Measurements from ENCODE around the gene AOPEP. TPM values are rescaled to one million over a fixed set of nuclear protein-coding genes. Genes with fewer than 3 reads are reported as not detected.

AOPEP gene
- total RNA-seq, 1 experiment from 2014 or later, result 36.4 TPM

- DNase-seq (ENCODE audit: low read depth, low spot score), result no peak
- no peaks in the 10 kb centered on the region for H3K9me3 ChIP-seq (ENCODE audit: control insufficient read depth, insufficient read depth, low read depth, low read length)
- H3K4me3 ChIP-seq (ENCODE audit: low read depth in 2 of 2, low read length in 2 of 2), result no peak overlapping the region
- peaks cover 7% of the 10 kb centered on the region; the same call in 1 of the 2 replicates for H3K36me3 ChIP-seq (ENCODE audit: control insufficient read depth, insufficient read depth, low read length)
- POLR2A ChIA-PET, result no interaction called here
- no peaks in the 10 kb centered on the region for H3K27me3 ChIP-seq (ENCODE audit: control insufficient read depth, insufficient read depth, low read length)
- BruUV-seq (replicated peaks), result no TSS peak
- H3K27ac ChIP-seq (ENCODE audit: low read length), result peak overlapping the region; percentile 86
- TF ChIP-seq TCF7L2 (IDR thresholded peaks at IDR 0.05; ENCODE audit: low read depth, low read length) (no peak), POLR2AphosphoS5 (IDR thresholded peaks at IDR 0.05; ENCODE audit: low read depth, low read length) (no peak), SIN3A (IDR thresholded peaks at IDR 0.05; ENCODE audit: borderline replicate concordance, insufficient read depth, low read depth, low read length) (no peak)
- CTCF ChIA-PET, result interaction anchor here (0.7 kb wide), 1 partner anchor 10 kb away, joined by 3 read pairs; no protein-coding TSS in a partner anchor
- H3K4me1 ChIP-seq (ENCODE audit: control insufficient read depth, insufficient read depth, low read length), result peaks cover 87% of the 10 kb centered on the region
- intact Hi-C loops (cut with micrococcal nuclease; ENCODE audit: unreplicated experiment), result no loop called here
- in situ Hi-C loops (cut with HindIII; ENCODE audit: low pct_unique_long_range_greater_than_20kb, low sequenced_read_pairs), result no loop called here
- no peak for ATAC-seq
These were observed 294.8 kb downstream of the AOPEP start for GRCh38 chr9:95021166-95021886.

GRCh38 chr9:95022657-95023056, 296.2 kb downstream of the AOPEP start:
- intact Hi-C loops (cut with micrococcal nuclease; ENCODE audit: unreplicated experiment) (no loop called here), in situ Hi-C loops (cut with HindIII; ENCODE audit: low pct_unique_long_range_greater_than_20kb, low sequenced_read_pairs) (no loop called here)
- no peak for DNase-seq (ENCODE audit: low read depth, low spot score)
- Histone ChIP-seq H3K27ac (ENCODE audit: low read length) (peak overlapping the region; percentile 86), H3K4me1 (ENCODE audit: control insufficient read depth, insufficient read depth, low read length) (peaks cover 88% of the 10 kb centered on the region), H3K9me3 (ENCODE audit: control insufficient read depth, insufficient read depth, low read depth, low read length) (no peaks in the 10 kb centered on the region), H3K4me3 (ENCODE audit: low read depth in 2 of 2, low read length in 2 of 2) (no peak overlapping the region), H3K27me3 (ENCODE audit: control insufficient read depth, insufficient read depth, low read length) (no peaks in the 10 kb centered on the region), H3K36me3 (ENCODE audit: control insufficient read depth, insufficient read depth, low read length) (peaks cover 5% of the 10 kb centered on the region; the same call in 1 of the 2 replicates)
- POLR2A ChIA-PET, result no interaction called here
- TF ChIP-seq TCF7L2 (IDR thresholded peaks at IDR 0.05; ENCODE audit: low read depth, low read length), result no peak
- TF ChIP-seq SIN3A (IDR thresholded peaks at IDR 0.05; ENCODE audit: borderline replicate concordance, insufficient read depth, low read depth, low read length), result no peak
- no peak for TF ChIP-seq CTCF (IDR thresholded peaks at IDR 0.05)
- no peak for TF ChIP-seq POLR2AphosphoS5 (IDR thresholded peaks at IDR 0.05; ENCODE audit: low read depth, low read length)
- no peak for TF ChIP-seq REST (IDR thresholded peaks at IDR 0.05; ENCODE audit: insufficient read depth in 1 of 2, low read depth in 2 of 2, low read length in 1 of 2)
- CTCF ChIA-PET, result no interaction called here
- ATAC-seq, result no peak
- no TSS peak for BruUV-seq (replicated peaks)

Data from Panc1 (cell line).